Muscle layer of colon (tissue), 2 donors: ENCODE results near the gene RASAL3.
"Not testable (repeated sequence)": the region's sequence is repeated elsewhere in the genome, so short reads cannot be mapped to it uniquely, and the experiment has no call there.

Source experiments
- H3K27ac ChIP-seq: one replicate; pipeline ENCODE4 v1.7.0; 2013; ENCODE audit warnings: low read depth, mild to moderate bottlenecking, low read length, moderate library complexity
- H3K27me3 ChIP-seq, 2 donors: one replicate each; pipeline ENCODE4 v1.7.0; 2013; ENCODE audit warnings: low read length in 2 of 2, mild to moderate bottlenecking in 2 of 2; ENCODE audit not compliant: insufficient read depth in 2 of 2, control insufficient read depth in 1 of 2
- H3K36me3 ChIP-seq: one replicate; pipeline ENCODE4 v1.7.0; 2013; ENCODE audit warnings: mild to moderate bottlenecking, low read length; ENCODE audit not compliant: insufficient read depth
- H3K4me1 ChIP-seq: one replicate; pipeline ENCODE4 v1.7.0; 2013; ENCODE audit warnings: mild to moderate bottlenecking, low read length; ENCODE audit not compliant: insufficient read depth
- H3K4me3 ChIP-seq, 2 donors: one replicate each; pipeline ENCODE4 v1.7.0; 2013; ENCODE audit warnings: low read length in 2 of 2, low read depth in 1 of 2, mild to moderate bottlenecking in 1 of 2, moderate library complexity in 1 of 2
- H3K9ac ChIP-seq: one replicate; pipeline ENCODE4 v1.7.0; 2013; ENCODE audit warnings: low read length
- H3K9me3 ChIP-seq: one replicate; pipeline ENCODE4 v1.7.0; 2013; ENCODE audit warnings: mild to moderate bottlenecking, low read length
- donor health status: abdominal sarcoma.
- donor health status: Adenocarcinoma of cecum.

The RASAL3 gene

DNA sequence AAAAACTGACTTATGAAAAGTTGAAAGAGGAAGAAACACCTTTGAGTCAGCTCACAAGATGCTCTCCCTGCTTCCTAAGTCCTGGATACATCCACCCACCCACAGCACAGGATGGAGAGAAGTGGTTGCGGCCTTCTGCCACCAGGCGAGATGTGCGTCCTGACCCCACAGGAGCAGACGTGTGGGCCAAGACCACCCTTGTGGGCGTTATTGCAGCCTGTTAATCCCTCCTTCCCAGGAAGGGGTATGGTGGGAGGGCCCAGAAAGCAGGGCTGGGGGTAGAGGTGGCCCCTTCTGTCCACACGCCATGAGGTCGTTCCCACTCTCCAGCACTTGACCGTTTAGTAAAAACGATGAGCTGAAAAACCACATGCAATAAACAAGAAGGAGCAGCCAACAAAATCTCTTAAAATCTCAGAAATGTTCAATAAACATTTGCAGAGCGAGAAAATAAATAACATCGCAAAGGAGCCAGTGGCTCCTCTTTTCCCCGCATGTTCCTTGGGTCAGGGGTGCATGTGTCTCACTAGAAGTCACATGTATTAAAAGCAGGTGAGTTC lies 43.1 kb downstream of the RASAL3 start:
- no peaks in the 10 kb centered on the region for H3K27me3 ChIP-seq
- no peak overlapping the region for H3K9ac ChIP-seq
- H3K36me3 ChIP-seq, result peaks cover 29% of the 10 kb centered on the region
- no peaks in the 10 kb centered on the region for H3K9me3 ChIP-seq
- H3K27ac ChIP-seq, result no peak overlapping the region
- H3K4me3 ChIP-seq, result no peak overlapping the region
- H3K4me1 ChIP-seq, result peaks cover 23% of the 10 kb centered on the region

DNA sequence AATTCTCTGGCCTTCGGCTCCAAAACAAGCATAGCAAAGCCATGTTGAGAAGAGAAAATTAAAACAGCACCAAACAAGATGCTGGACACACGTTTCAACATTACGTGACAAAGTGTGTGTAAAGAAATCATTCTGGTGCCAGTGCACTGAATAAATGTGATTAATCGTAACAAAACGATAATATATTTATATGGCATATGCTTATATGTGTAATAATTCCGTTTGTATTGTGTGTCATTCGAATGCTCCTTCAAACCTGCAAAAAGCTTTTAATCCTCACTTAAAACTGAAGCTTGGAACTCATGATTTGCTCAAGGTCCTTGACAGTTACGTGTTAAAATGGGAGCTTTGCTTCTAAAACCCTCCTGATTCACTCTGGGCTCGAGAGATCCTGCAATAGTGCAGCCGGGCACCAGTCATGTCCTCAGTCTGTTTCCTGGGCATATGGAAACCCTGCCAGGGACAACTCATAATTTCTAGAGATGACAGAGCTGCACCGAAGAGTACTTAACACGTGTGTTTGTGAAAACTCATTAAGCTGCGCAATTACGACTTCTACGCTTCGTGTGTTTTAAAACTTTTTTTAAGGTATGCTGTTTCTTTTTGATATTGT lies 44.8 kb downstream of the RASAL3 start:
- Histone ChIP-seq H3K9me3 (no peaks in the 10 kb centered on the region), H3K9ac (peak overlapping the region; percentile 10), H3K4me1 (peaks cover 25% of the 10 kb centered on the region), H3K27me3 (no peaks in the 10 kb centered on the region), H3K36me3 (peaks cover 18% of the 10 kb centered on the region), H3K27ac (peak overlapping the region; percentile 61), H3K4me3 (peak overlapping the region; percentile 62 to 98)

DNA sequence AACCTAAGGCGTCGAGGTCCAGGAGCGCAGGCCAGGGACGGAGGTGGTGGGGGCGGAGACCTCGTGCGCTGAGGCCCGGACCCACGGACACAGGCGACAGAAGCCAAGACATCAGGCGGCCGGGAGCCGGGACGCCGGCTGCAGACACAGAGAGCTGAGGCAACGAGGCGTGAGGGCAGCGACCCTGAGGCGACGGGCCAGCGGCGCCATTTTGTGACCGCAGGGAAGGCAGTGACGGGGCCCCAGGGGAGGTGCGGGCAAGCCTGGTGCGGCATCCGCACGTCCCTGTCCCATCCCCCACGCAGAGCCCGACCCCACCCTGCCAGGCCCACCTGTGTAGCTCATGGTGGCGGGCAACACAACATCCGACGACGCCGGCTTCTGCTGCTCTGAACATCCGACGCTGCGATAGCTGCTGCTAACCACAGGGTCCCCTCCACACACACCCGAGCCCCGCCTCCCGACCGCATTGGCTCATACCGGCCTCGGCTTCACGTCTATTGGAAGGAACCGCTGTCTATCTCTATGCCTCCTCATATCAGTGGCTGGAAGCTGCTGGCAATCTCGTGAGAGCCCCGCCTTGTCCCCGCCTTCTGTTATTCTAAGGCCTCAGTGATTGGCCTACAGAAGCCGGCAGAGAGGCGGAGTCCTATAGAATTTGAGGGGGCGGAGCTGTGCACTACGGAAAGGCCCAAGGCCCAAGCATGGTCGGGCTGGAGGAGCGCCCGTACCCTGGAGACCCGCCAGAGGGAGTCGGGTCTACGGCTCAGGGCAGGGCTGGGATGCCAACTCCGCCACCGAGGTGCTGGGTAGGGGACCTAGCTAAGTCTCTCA lies 45.5 kb downstream of the RASAL3 start, which contains the start of gene AKAP8L:
Gene AKAP8L, minus strand, starts transcription at position 410 of the 834 bp plus-strand sequence. Its CDS starts 65 bp downstream, at position 345.
- no peaks in the 10 kb centered on the region for H3K9me3 ChIP-seq
- peaks cover 15% of the 10 kb centered on the region for H3K36me3 ChIP-seq
- H3K4me3 ChIP-seq, result peak within 1 kb of the TSS; percentile 76 to 98
- no peaks in the 10 kb centered on the region for H3K27me3 ChIP-seq
- H3K9ac ChIP-seq, result peak within 1 kb of the TSS; percentile 94
- H3K4me1 ChIP-seq, result peaks cover 25% of the 10 kb centered on the region
- peak within 1 kb of the TSS; percentile 84 for H3K27ac ChIP-seq

DNA sequence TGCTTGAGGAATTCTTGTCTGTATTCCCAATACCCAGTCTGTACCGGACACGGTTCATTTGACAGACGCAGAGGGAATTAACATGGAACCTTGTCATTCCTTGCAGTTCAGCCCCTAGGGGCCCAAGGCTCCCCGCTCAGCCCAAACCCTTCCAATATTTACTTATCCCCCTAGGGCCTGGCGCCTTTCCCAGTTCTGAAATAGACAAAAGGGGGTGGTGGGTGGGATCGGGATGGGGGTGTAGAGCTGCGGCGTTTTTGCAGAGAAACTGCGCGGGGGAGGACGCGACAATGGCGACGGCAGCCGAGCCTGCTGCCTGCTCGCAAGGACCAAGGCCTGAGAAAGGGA lies 46.1 kb downstream of the RASAL3 start:
- Histone ChIP-seq H3K36me3 (peaks cover 9% of the 10 kb centered on the region), H3K4me3 (peak overlapping the region; percentile 76 to 98), H3K27me3 (no peaks in the 10 kb centered on the region), H3K4me1 (peaks cover 31% of the 10 kb centered on the region), H3K9me3 (no peaks in the 10 kb centered on the region), H3K9ac (peak overlapping the region; percentile 94), H3K27ac (peak overlapping the region; percentile 84)

DNA sequence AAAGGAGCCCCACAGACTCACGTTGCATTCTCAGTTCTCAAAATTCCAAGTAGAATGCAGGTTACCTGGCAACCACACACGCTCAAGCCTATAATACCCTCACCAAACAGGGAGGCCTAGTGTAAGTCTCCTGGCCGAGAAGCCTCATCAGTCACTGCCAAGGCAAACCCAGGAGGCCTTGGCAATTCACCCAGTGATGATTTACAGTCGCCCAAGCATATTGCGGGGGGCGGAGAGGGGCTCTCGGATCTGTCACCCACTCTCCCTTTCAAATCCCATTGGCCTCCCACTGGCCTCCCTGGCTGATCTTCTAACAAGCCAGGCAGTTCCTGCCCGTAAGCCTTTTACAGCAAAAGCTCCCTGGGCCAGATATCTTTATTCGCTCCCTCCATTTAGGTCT lies 46.6 kb downstream of the RASAL3 start:
- Histone ChIP-seq H3K9me3 (no peaks in the 10 kb centered on the region), H3K36me3 (peaks cover 4% of the 10 kb centered on the region), H3K9ac (peak overlapping the region; percentile 94), H3K4me3 (peak overlapping the region; percentile 76 to 98), H3K4me1 (peaks cover 36% of the 10 kb centered on the region), H3K27ac (peak overlapping the region; percentile 84), H3K27me3 (no peaks in the 10 kb centered on the region)

DNA sequence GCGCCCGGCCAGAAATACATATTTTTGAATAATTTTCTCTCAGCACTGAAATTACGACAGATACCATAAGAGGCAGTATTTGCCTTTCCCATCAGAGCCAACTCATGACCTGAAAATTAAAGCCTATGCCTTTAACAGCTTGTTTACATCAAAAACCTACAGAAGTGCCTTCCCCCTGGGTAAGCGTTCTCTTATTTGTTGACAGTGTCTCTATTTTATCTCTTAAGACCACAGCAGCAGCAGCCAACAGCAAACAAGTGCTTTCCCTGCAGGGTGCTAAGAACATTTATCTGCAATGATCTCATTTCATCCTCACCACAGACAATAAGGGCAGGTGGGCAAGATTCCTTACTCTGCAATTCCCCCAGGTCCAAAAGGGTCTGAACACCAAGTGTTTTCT lies 51.5 kb downstream of the RASAL3 start:
- H3K4me3 ChIP-seq, result no peak overlapping the region
- no peak overlapping the region for H3K9ac ChIP-seq
- H3K36me3 ChIP-seq, result peaks cover 13% of the 10 kb centered on the region
- no peaks in the 10 kb centered on the region for H3K9me3 ChIP-seq
- no peaks in the 10 kb centered on the region for H3K27me3 ChIP-seq
- H3K4me1 ChIP-seq, result peaks cover 37% of the 10 kb centered on the region
- H3K27ac ChIP-seq, result peak overlapping the region; percentile 13

DNA sequence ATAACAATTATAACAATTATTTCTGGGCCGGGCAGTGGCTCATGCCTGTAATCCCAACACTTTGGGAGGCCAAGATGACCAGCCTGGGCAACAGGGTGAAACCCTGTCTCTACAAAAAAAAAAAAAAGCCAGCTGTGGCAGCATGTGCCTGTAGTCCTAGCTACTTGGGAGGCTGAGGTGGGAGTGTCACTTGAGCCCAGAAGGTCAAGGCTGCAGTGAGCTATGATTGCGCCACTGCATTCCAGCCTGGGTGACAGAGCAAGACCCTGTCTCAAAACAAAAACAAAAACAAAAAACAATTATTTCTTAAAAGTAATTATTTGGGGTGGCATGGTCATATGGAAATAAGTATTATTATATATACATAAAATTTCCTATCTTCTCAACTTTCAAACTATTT lies 53.0 kb downstream of the RASAL3 start:
- H3K4me3 ChIP-seq, H3K9me3 ChIP-seq, H3K27me3 ChIP-seq, H3K9ac ChIP-seq, H3K27ac ChIP-seq: not testable (repeated sequence)
- H3K4me1 ChIP-seq, result peaks cover 30% of the 10 kb centered on the region
- H3K36me3 ChIP-seq, result peaks cover 13% of the 10 kb centered on the region

DNA sequence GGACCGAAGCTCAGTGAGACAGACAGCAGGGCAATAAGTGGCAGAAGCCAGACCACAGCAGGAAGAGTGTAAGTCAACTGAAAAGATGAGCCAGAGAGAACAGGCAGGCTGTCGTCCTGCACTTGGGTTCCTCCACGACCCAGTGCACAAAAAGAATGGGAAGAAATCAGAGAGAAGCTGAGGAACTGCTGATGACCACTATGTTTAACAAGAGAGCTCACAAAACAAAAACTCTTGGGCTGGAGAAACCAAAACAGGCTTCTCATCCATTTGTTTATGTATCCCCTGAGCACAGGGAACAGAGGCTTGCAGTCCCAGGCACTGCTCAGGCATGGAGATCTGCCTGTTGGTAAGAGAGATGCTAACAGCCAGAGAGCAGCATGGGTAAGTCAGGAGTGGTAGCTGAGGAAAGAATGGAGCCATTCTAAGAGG lies 59.5 kb downstream of the RASAL3 start:
- Histone ChIP-seq H3K36me3 (peaks cover 30% of the 10 kb centered on the region), H3K9me3 (no peaks in the 10 kb centered on the region), H3K27me3 (no peaks in the 10 kb centered on the region), H3K9ac (peak overlapping the region; percentile 34), H3K27ac (peak overlapping the region; percentile 62), H3K4me3 (peak overlapping the region in 1 of 2 donors; percentile 33), H3K4me1 (peaks cover 58% of the 10 kb centered on the region)

DNA sequence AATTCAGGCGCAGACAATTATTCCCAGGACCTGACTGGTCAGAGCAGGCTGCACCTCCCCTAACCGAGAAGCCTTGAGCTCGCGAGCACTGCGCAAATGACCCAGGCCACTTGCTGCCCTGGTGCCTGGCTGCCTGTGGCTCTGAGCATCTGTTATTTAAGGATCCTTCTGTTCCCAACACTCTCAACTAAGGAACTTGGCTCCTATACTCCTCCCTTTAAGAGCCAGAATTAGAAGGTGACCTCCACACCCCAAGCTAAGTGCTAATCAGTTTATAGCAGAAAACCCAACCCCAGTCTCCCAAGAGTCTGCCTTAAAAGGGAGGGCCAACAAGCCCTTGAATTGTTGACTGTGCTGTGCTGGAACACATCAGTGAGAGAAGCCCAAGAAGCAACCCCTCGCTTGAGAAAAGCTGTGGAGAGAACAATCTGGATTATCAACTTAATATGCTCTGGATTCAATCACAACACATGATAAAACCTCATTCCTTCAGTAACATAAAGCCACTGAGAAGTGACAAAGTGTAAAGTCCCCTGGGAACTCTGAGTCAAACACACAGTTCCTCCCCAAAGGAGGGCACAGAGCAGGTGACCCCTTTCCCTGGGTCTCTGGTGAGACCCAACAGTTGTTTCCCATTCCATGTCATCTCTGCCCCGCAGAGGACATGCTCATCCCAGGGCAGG lies 60.1 kb downstream of the RASAL3 start:
- Histone ChIP-seq H3K4me3 (peak overlapping the region in 1 of 2 donors; percentile 33), H3K9ac (peak overlapping the region; percentile 34), H3K4me1 (peaks cover 58% of the 10 kb centered on the region), H3K27me3 (no peaks in the 10 kb centered on the region), H3K36me3 (peaks cover 30% of the 10 kb centered on the region), H3K27ac (peak overlapping the region; percentile 62), H3K9me3 (no peaks in the 10 kb centered on the region)

DNA sequence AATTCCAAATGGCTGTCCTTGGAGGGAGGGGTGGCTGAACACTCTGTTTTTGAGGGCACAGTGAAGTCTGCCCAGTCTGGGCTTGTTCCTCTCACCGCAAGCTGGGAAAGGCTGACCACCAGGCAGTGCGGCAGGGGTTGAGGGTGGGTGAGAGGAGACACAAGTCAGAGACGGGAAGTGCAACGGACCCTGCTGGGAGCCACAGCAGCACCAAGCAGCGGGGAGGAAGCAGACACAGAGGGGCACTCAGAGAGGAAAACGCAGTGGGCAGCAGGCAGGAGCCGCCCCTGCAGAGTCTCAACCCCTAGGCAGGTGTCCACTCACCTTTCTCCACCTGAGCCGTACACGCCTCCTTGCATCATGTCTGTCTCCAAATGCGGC lies 61.2 kb downstream of the RASAL3 start:
- peaks cover 58% of the 10 kb centered on the region for H3K4me1 ChIP-seq

More for the DNA sequence above, 61.2 kb downstream of the RASAL3 start:
- Histone ChIP-seq H3K27me3 (no peaks in the 10 kb centered on the region), H3K4me3 (peak overlapping the region in 1 of 2 donors; percentile 33), H3K27ac (peak overlapping the region; percentile 62), H3K9ac (peak overlapping the region; percentile 34), H3K36me3 (peaks cover 38% of the 10 kb centered on the region), H3K9me3 (no peaks in the 10 kb centered on the region)
